Measurements from ENCODE around the gene ASH1L. TPM values are rescaled to one million over a fixed set of nuclear protein-coding genes. Genes with fewer than 3 reads are reported as not detected.
"Not testable (repeated sequence)": the region's sequence is repeated elsewhere in the genome, so short reads cannot be mapped to it uniquely, and the experiment has no call there.

ASH1L gene
- total and polyA plus RNA-seq, 2 donors (not counting 3 experiments of a cell fraction or from before 2014, with no cell fraction given): 11.6 to 29.2 TPM

GRCh38 chr1:155509064-155509463 is 53.5 kb downstream of the ASH1L start:
- DNase-seq (ENCODE audit: low read depth, low spot score) (no peak), FAIRE-seq (no peak)
- BruUV-seq (replicated peaks): no TSS peak
- no peak overlapping the region for H3K9ac ChIP-seq (replicated peaks; ENCODE audit: extremely low read depth, insufficient read depth, low read length)
- peaks cover 26% of the 10 kb centered on the region for H3K79me2 ChIP-seq (ENCODE audit: control insufficient read depth, insufficient read depth, low read length)
- H3K9me1 ChIP-seq (replicated peaks; ENCODE audit: control insufficient read depth, extremely low read depth, insufficient read depth, low read length): peaks cover under 1% of the 10 kb centered on the region
- H2AFZ ChIP-seq (ENCODE audit: low read depth, low read length): no peak overlapping the region
- H3K4me3 ChIP-seq (replicated peaks in 1 of 3; ENCODE audit: insufficient read depth in 1 of 3, low read depth in 1 of 3, low read length in 3 of 3): no peak overlapping the region
- peaks cover under 1% of the 10 kb centered on the region for H4K20me1 ChIP-seq (replicated peaks; ENCODE audit: control insufficient read depth, extremely low read depth, insufficient read depth, low read length)
- no peaks in the 10 kb centered on the region for H3K27me3 ChIP-seq (ENCODE audit: control insufficient read depth in 2 of 2, insufficient read depth in 2 of 2, low read length in 2 of 2)
- dilution Hi-C loops (cut with MboI; ENCODE audit: extremely low pct_ligation_motif_present, low sequenced_read_pairs) (no loop called here), intact Hi-C loops (cut with micrococcal nuclease) (no loop called here)
- CTCF ChIA-PET: interaction anchor here (0.6 kb wide), 1 partner anchor 26 kb away, joined by 4 read pairs; no protein-coding TSS in a partner anchor
- no peaks in the 10 kb centered on the region for H3K4me1 ChIP-seq (ENCODE audit: control insufficient read depth, extremely low read depth, insufficient read depth, low read length)
- no peak overlapping the region for H3K27ac ChIP-seq (ENCODE audit: insufficient read depth, low read depth, low read length)
- POLR2A ChIA-PET: no interaction called here
- H3K9me3 ChIP-seq (replicated peaks; ENCODE audit: control insufficient read depth, insufficient read depth, low read length): no peaks in the 10 kb centered on the region
- H3K4me2 ChIP-seq (ENCODE audit: insufficient read depth, low read length): no peak overlapping the region
- H3K36me3 ChIP-seq (ENCODE audit: control insufficient read depth in 2 of 2, extremely low read depth in 1 of 2, insufficient read depth in 2 of 2, low read length in 2 of 2): no peaks in the 10 kb centered on the region
- TF ChIP-seq GATA2 (IDR thresholded peaks at IDR 0.05; ENCODE audit: insufficient read depth, insufficient read length, low read depth, low read length): no peak
- TF ChIP-seq POLR2A (IDR thresholded peaks at IDR 0.05; ENCODE audit: low read depth, low read length): no peak

GRCh38 chr1:155507945-155508344 is 54.7 kb downstream of the ASH1L start:
- no peak overlapping the region for H2AFZ ChIP-seq (ENCODE audit: low read depth, low read length)
- intact Hi-C loops (cut with micrococcal nuclease) (no loop called here), dilution Hi-C loops (cut with MboI; ENCODE audit: extremely low pct_ligation_motif_present, low sequenced_read_pairs) (no loop called here)
- FAIRE-seq (no peak), DNase-seq (ENCODE audit: low read depth, low spot score) (no peak)
- no peak overlapping the region for H3K27ac ChIP-seq (ENCODE audit: insufficient read depth, low read depth, low read length)
- no TSS peak for BruUV-seq (replicated peaks)
- no peaks in the 10 kb centered on the region for H3K27me3 ChIP-seq (ENCODE audit: control insufficient read depth in 2 of 2, insufficient read depth in 2 of 2, low read length in 2 of 2)
- CTCF ChIA-PET: no interaction called here
- no peak overlapping the region for H3K9ac ChIP-seq (replicated peaks; ENCODE audit: extremely low read depth, insufficient read depth, low read length)
- no peaks in the 10 kb centered on the region for H3K4me1 ChIP-seq (ENCODE audit: control insufficient read depth, extremely low read depth, insufficient read depth, low read length)
- H3K79me2 ChIP-seq (ENCODE audit: control insufficient read depth, insufficient read depth, low read length): peaks cover 22% of the 10 kb centered on the region
- POLR2A ChIA-PET: no interaction called here
- no peaks in the 10 kb centered on the region for H3K9me1 ChIP-seq (replicated peaks; ENCODE audit: control insufficient read depth, extremely low read depth, insufficient read depth, low read length)
- no peaks in the 10 kb centered on the region for H3K36me3 ChIP-seq (ENCODE audit: control insufficient read depth in 2 of 2, extremely low read depth in 1 of 2, insufficient read depth in 2 of 2, low read length in 2 of 2)
- H3K4me3 ChIP-seq (replicated peaks in 1 of 3; ENCODE audit: insufficient read depth in 1 of 3, low read depth in 1 of 3, low read length in 3 of 3): no peak overlapping the region
- no peaks in the 10 kb centered on the region for H3K9me3 ChIP-seq (replicated peaks; ENCODE audit: control insufficient read depth, insufficient read depth, low read length)
- H4K20me1 ChIP-seq (replicated peaks; ENCODE audit: control insufficient read depth, extremely low read depth, insufficient read depth, low read length): no peaks in the 10 kb centered on the region
- H3K4me2 ChIP-seq (ENCODE audit: insufficient read depth, low read length): no peak overlapping the region
- TF ChIP-seq POLR2A (IDR thresholded peaks at IDR 0.05; ENCODE audit: low read depth, low read length) (no peak), MAX (IDR thresholded peaks at IDR 0.05; ENCODE audit: insufficient read depth, insufficient read length) (no peak), POLR2AphosphoS5 (IDR thresholded peaks at IDR 0.05; ENCODE audit: insufficient read depth, low read depth, low read length) (no peak), GATA2 (IDR thresholded peaks at IDR 0.05; ENCODE audit: insufficient read depth, insufficient read length, low read depth, low read length) (no peak), FOS (IDR thresholded peaks at IDR 0.05; ENCODE audit: borderline replicate concordance, insufficient read depth, low read length) (no peak)

- H3K4me1 ChIP-seq (ENCODE audit: control insufficient read depth, extremely low read depth, insufficient read depth, low read length); H3K9me3 ChIP-seq (replicated peaks; ENCODE audit: control insufficient read depth, insufficient read depth, low read length); BruUV-seq (replicated peaks); H3K9ac ChIP-seq (replicated peaks; ENCODE audit: extremely low read depth, insufficient read depth, low read length); POLR2A ChIA-PET; DNase-seq (ENCODE audit: low read depth, low spot score); dilution Hi-C loops (cut with MboI; ENCODE audit: extremely low pct_ligation_motif_present, low sequenced_read_pairs); H3K27ac ChIP-seq (ENCODE audit: insufficient read depth, low read depth, low read length); H3K36me3 ChIP-seq (ENCODE audit: control insufficient read depth in 2 of 2, extremely low read depth in 1 of 2, insufficient read depth in 2 of 2, low read length in 2 of 2); CTCF ChIA-PET; FAIRE-seq; H3K27me3 ChIP-seq (ENCODE audit: control insufficient read depth in 2 of 2, insufficient read depth in 2 of 2, low read length in 2 of 2); H3K4me2 ChIP-seq (ENCODE audit: insufficient read depth, low read length); intact Hi-C loops (cut with micrococcal nuclease); H3K9me1 ChIP-seq (replicated peaks; ENCODE audit: control insufficient read depth, extremely low read depth, insufficient read depth, low read length); H4K20me1 ChIP-seq (replicated peaks; ENCODE audit: control insufficient read depth, extremely low read depth, insufficient read depth, low read length); H2AFZ ChIP-seq (ENCODE audit: low read depth, low read length); H3K4me3 ChIP-seq (replicated peaks in 1 of 3; ENCODE audit: insufficient read depth in 1 of 3, low read depth in 1 of 3, low read length in 3 of 3): not testable (repeated sequence)
- peaks cover 22% of the 10 kb centered on the region for H3K79me2 ChIP-seq (ENCODE audit: control insufficient read depth, insufficient read depth, low read length)
Measured at GRCh38 chr1:155505963-155506362, 56.6 kb downstream of the ASH1L start.

Data from endothelial cell of umbilical vein (primary cell).